ENCODE measurements around the gene LCN2. TPM values are rescaled to one million over a fixed set of nuclear protein-coding genes. Genes with fewer than 3 reads are reported as not detected.
A peak's percentile ranks its signal among the peaks of the same experiment; 100 is the strongest.

LCN2 gene
- total RNA-seq, 1 donor from 2014 or later, result not detected

- peaks cover 51% of the 10 kb centered on the region for H3K36me3 ChIP-seq
- TF ChIP-seq, protein P1, sequence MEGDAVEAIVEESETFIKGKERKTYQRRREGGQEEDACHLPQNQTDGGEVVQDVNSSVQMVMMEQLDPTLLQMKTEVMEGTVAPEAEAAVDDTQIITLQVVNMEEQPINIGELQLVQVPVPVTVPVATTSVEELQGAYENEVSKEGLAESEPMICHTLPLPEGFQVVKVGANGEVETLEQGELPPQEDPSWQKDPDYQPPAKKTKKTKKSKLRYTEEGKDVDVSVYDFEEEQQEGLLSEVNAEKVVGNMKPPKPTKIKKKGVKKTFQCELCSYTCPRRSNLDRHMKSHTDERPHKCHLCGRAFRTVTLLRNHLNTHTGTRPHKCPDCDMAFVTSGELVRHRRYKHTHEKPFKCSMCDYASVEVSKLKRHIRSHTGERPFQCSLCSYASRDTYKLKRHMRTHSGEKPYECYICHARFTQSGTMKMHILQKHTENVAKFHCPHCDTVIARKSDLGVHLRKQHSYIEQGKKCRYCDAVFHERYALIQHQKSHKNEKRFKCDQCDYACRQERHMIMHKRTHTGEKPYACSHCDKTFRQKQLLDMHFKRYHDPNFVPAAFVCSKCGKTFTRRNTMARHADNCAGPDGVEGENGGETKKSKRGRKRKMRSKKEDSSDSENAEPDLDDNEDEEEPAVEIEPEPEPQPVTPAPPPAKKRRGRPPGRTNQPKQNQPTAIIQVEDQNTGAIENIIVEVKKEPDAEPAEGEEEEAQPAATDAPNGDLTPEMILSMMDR (IDR thresholded peaks at IDR 0.05; ENCODE audit: borderline replicate concordance), result no peak
- DNase-seq, result peak; percentile 7
- H3K4me3 ChIP-seq, result no peak overlapping the region
- no peak overlapping the region for H3K27ac ChIP-seq (replicated peaks)
- intact Hi-C loops (cut with micrococcal nuclease), result no loop called here
- H3K27me3 ChIP-seq (ENCODE audit: low read depth), result no peaks in the 10 kb centered on the region
- no peaks in the 10 kb centered on the region for H3K9me3 ChIP-seq (replicated peaks)
- H3K4me1 ChIP-seq, result peaks cover 49% of the 10 kb centered on the region
Observed at GRCh38 chr9:128124451-128124850, 24.8 kb upstream of the LCN2 start.

DNA sequence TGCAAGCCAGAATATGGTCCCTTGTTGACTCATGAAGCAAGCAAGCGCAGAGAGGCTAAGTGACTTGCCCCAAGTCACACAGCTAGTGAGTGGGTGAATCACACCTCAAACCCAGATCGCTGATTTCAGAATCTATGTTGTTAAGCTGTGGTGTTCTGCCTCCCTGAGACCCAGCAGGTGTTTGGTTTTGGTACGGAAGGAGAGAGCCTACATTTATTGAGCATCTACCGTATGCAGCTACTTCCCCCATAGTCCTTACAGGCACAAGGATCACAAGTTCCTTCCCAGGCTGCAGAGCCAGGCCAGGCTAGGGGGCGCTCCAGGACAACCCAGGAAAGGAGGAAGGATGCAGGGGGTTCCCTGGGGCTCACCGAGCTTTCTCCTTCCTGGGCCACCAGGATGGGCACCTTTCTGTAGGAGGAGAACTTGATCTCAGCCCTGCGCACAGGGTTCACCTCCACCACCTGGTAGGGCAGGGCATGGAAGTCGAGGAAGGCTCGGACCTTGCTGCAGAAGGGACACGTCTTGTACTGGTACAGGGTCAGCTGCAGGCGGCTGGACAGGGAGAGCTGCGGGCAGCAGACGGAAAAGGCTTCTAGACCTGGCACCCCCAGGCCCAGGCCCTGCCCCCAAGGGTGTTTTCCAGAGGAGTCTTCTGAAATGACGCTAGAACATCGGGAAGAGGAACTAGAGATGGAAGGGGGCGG is 24.2 kb upstream of the LCN2 start:
- no peaks in the 10 kb centered on the region for H3K9me3 ChIP-seq (replicated peaks)
- intact Hi-C loops (cut with micrococcal nuclease), result no loop called here
- no peaks in the 10 kb centered on the region for H3K27me3 ChIP-seq (ENCODE audit: low read depth)
- peaks cover 52% of the 10 kb centered on the region for H3K4me1 ChIP-seq
- H3K4me3 ChIP-seq, result peak overlapping the region; percentile 97
- DNase-seq, result peak; percentile 59
- no peak overlapping the region for H3K27ac ChIP-seq (replicated peaks)
- peaks cover 51% of the 10 kb centered on the region for H3K36me3 ChIP-seq
- TF ChIP-seq, protein P1 (IDR thresholded peaks at IDR 0.05; ENCODE audit: borderline replicate concordance), result peak; percentile 60

DNA sequence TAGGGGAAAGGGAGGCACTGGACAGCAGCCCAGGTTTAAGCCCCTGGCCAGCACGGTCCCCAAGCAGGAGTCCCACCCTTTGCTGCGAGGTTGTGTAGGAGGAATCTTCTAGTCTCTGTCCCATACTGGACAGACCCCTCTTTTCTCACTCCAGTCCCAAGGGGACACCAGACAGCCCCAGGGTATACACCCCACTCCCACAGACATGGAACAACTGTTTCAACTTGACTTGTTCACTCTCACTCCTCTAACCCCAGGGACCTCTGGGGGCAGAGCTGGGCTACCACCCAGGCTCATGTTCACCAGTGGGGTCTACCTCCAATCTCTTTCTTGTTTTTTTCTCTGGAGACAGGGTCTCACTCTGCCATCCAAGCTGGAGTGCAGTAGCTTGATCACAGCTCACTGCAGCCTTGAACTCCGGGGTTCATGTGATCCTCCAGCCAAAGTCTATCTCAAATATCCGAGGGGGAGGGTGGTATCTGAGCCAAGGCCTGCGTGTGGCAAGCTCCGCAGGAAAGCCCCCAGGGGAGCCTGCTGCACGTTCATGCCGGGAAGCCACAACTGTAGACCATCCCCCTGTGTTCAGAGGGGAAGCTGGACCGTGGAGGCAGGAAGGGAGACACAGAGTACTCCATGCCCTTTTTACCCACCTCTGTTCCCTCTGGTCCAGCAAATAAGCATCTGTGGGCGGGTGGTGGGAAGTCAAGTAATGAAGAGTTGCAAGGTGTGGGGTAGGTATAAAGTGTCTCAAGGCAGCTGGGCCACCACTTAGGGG is 23.5 kb upstream of the LCN2 start:
- H3K4me1 ChIP-seq, result peaks cover 52% of the 10 kb centered on the region
- no peaks in the 10 kb centered on the region for H3K9me3 ChIP-seq (replicated peaks)
- H3K27ac ChIP-seq (replicated peaks), result peak overlapping the region; percentile 99
- intact Hi-C loops (cut with micrococcal nuclease), result no loop called here
- H3K36me3 ChIP-seq, result peaks cover 44% of the 10 kb centered on the region
- peak overlapping the region; percentile 97 for H3K4me3 ChIP-seq
- no peaks in the 10 kb centered on the region for H3K27me3 ChIP-seq (ENCODE audit: low read depth)
- TF ChIP-seq, protein P1 (IDR thresholded peaks at IDR 0.05; ENCODE audit: borderline replicate concordance), result no peak
- no peak for DNase-seq

DNA sequence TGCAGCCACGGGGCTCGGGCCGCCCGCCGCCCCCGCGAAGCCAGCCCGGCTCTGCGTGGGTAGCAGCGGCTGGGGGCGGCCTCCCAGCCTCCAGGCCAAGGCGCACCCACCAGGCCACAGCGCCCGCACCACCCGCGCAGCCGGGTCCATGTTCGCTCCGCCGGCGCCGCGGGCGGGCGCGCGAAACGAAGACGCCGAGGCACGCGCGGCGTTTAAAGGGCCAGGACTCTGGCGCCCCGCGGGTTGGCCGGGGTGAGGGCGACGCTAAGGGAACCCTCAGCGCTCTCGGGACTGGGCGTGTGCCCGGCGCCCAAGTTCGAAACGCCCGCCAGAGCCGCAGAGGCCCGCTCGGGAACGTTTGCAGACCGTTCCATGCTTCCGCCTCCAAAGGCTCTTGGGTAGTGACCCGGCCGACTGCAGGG is 21.7 kb upstream of the LCN2 start, which contains the start of gene PTGES2:
Gene PTGES2 (minus strand): TSS at position 162 of the 422 bp plus-strand sequence. CDS start 12 bp downstream, at position 150.
- Histone ChIP-seq H3K4me3 (peak within 1 kb of the TSS; percentile 97), H3K4me1 (peaks cover 64% of the 10 kb centered on the region), H3K9me3 (replicated peaks) (no peaks in the 10 kb centered on the region), H3K27me3 (ENCODE audit: low read depth) (no peaks in the 10 kb centered on the region), H3K27ac (replicated peaks) (peak within 1 kb of the TSS; percentile 99), H3K36me3 (peaks cover 26% of the 10 kb centered on the region)
- intact Hi-C loops (cut with micrococcal nuclease), result no loop called here
- peak; percentile 88 for DNase-seq
- TF ChIP-seq, protein P1 (IDR thresholded peaks at IDR 0.05; ENCODE audit: borderline replicate concordance), result peak; percentile 9

DNA sequence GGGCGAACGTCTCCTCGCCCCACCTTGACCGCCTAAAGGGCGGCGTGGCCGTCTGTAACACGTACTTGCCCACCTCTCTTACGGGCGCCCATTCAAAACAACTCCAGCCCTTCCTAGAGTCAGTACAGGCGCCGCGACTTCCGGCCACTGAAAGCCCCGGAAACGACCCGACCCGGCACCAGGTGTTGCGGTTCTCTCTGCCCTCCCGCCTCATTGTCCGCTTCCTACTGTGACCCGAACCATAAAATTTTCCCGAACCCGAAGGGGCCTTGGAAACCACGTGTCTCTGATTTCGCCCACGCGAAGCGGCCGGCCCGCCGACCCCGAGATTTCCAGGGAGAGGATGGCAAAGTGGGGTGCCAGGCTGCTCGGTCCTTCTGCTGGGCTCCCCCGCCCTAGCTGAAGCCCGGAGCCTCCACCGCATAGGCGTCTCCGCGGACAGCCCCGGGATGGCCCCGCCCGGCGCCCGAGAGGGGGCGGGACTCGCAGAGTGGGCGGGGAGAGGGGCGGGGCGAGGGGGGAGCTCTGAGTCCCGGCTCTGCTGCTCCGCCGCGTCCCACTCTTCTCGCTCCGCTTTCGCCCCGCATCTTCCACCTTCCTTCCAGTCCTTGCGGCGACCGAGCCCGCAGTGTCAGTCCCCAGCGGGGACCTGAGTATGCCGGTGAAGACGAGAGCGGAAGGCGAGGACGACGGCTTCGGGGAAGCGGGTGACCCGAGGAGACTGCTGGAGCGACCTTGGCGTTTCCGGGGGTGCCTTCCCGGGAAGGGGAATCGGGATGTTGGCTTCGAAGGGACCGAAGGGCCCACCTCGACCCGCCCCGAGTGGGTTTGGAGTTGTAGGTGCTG is 21.0 kb upstream of the LCN2 start:
- H3K4me3 ChIP-seq, result peak overlapping the region; percentile 97
- DNase-seq, result peak; percentile 85
- H3K9me3 ChIP-seq (replicated peaks), result no peaks in the 10 kb centered on the region
- intact Hi-C loops (cut with micrococcal nuclease), result no loop called here
- peaks cover 20% of the 10 kb centered on the region for H3K36me3 ChIP-seq
- TF ChIP-seq, protein P1 (IDR thresholded peaks at IDR 0.05; ENCODE audit: borderline replicate concordance), result no peak
- peak overlapping the region; percentile 99 for H3K27ac ChIP-seq (replicated peaks)
- H3K27me3 ChIP-seq (ENCODE audit: low read depth), result no peaks in the 10 kb centered on the region
- H3K4me1 ChIP-seq, result peaks cover 64% of the 10 kb centered on the region

Measured in left ventricle myocardium inferior (tissue), 1 donor.